Transverse colon (tissue), 4 donors: ENCODE results near the gene CARMIL1. TPM values are rescaled to one million over a fixed set of nuclear protein-coding genes. Genes with fewer than 3 reads are reported as not detected.

Experiments
- DNase-seq: peaks from one replicate; pipeline ENCODE4 v3.0.0-alpha.2; 2019
- H3K27ac ChIP-seq, 4 donors: fragments of 200-600 bp; sonication (generic); 2 replicates each; pipeline ENCODE4 v1.5.1; 2016 to 2018; ENCODE audit warnings: inconsistent platforms in 4 of 4
- H3K27me3 ChIP-seq: fragments of 200-600 bp; sonication (generic); 2 replicates; pipeline ENCODE4 v1.5.1; 2017; ENCODE audit warnings: inconsistent platforms
- H3K36me3 ChIP-seq, 4 donors: fragments of 200-600 bp; sonication (generic); 2 replicates each; pipeline ENCODE4 v1.5.1; 2017 to 2019; ENCODE audit warnings: inconsistent platforms in 4 of 4
- H3K4me1 ChIP-seq, 4 donors: fragments of 200-600 bp; sonication (generic); 2 replicates each; pipeline ENCODE4 v1.5.1; 2017 to 2020; ENCODE audit warnings: inconsistent platforms in 4 of 4
- H3K4me3 ChIP-seq, 4 donors: fragments of 200-600 bp; sonication (generic); 1 replicate in 1 of 4; 2 replicates in 3 of 4; pipeline versions ENCODE4 v1.5.1 to v1.6.1; 2017 to 2019; ENCODE audit warnings: inconsistent platforms in 4 of 4
- H3K9me3 ChIP-seq, 2 donors: fragments of 200-600 bp; sonication (generic); 2 replicates each; pipeline ENCODE4 v1.5.1; 2017 to 2019; ENCODE audit warnings: inconsistent platforms in 2 of 2
- EP300 ChIP-seq: sonication (generic); formaldehyde crosslinking; IDR thresholded peaks from one replicate; pipeline ENCODE4 v1.6.1; 2017; ENCODE audit warnings: antibody characterized with exemption, low read depth
- POLR2A ChIP-seq: fragments of 450-650 bp; IDR thresholded peaks from one replicate; pipeline ENCODE4 v1.6.1; 2016; ENCODE audit warnings: antibody characterized with exemption, mild to moderate bottlenecking, moderate library complexity
- POLR2AphosphoS5 ChIP-seq, 3 donors: sonication (generic); formaldehyde crosslinking; IDR thresholded peaks; one replicate each; pipeline ENCODE4 v1.6.1; 2016; ENCODE audit warnings: antibody characterized with exemption in 3 of 3
- WGBS, 2 donors: methylation state at CpG; one replicate each; pipeline ENCODE4 v1.1.5; 2018; ENCODE audit warnings: low coverage in 1 of 2; 5-methylcytosine and 5-hydroxymethylcytosine counted together
- in situ Hi-C, 4 donors: fragments of 200-750 bp; cut with MboI; loops; one replicate each; pipeline versions ENCODE4 v1.15.0 to v1.15.1; 2017; ENCODE audit warnings: low sequenced_read_pairs in 3 of 4, low pct_ligation_motif_present in 1 of 4, low pct_unique_long_range_greater_than_20kb in 1 of 4
- intact Hi-C: fragments of 100-400 bp; cut with DNase I; formaldehyde crosslinking; loops from one replicate; pipeline ENCODE4 v1.15.1; 2023; ENCODE audit warnings: low total_unique reads
- small RNA-seq, 4 donors: library from RNA; depleted of rRNA; stranded (forward); fragments of <200 nt; gene quantifications; one replicate each; pipeline ENCODE3, GENCODE V24; 2016
- total RNA-seq, 4 donors: library from RNA; depleted of rRNA; stranded (reverse); fragments of >200 nt; gene quantifications; one replicate each; pipeline ENCODE4 v1.1.0, GENCODE V29; 2016
- TF ChIP-seq, protein P1 (sequence below), 5 experiments: fragments of 200-600 bp in 3 of 5; fragments of 450-650 bp in 2 of 5; sonication (generic) in 3 of 5; IDR thresholded peaks; 1 replicate in 2 of 5; 2 replicates in 3 of 5; pipeline ENCODE4 v1.5.1; 2016 to 2017; ENCODE audit warnings: antibody characterized with exemption in 5 of 5, inconsistent platforms in 3 of 5, mild to moderate bottlenecking in 2 of 5, moderate library complexity in 1 of 5

CARMIL1 gene
- total RNA-seq, 4 donors from 2014 or later = 25.1 to 93.5 (median 61.0) TPM

DNA sequence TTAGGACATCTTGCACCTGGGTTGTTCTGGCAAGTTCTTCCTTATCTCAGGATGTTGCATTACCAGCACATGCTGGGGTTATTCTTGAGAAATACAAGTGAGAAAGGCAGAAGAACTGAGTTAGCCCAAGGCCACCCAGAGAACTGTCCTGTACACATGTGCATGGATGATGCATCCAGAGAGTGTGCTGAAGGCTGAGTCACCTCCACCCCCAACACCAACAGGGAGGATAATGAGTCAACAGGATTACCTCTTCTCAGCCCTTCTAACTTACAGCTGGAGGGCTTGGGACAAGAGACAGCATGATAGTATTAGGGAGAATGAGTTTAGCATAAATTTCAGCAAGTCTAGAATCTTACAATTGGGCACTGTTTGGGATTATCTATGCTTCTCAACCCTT is 381.3 kb downstream of the CARMIL1 start:
- no peaks in the 10 kb centered on the region for H3K36me3 ChIP-seq
- no peak overlapping the region for H3K4me3 ChIP-seq
- H3K27ac ChIP-seq = no peak overlapping the region
- intact Hi-C loops (no loop called here), in situ Hi-C loops (no loop called here)
- no peaks in the 10 kb centered on the region for H3K27me3 ChIP-seq
- DNase-seq = no peak
- H3K9me3 ChIP-seq = no peaks in the 10 kb centered on the region
- H3K4me1 ChIP-seq = no peaks in the 10 kb centered on the region
- TF ChIP-seq POLR2A = no peak
- TF ChIP-seq, protein P1, sequence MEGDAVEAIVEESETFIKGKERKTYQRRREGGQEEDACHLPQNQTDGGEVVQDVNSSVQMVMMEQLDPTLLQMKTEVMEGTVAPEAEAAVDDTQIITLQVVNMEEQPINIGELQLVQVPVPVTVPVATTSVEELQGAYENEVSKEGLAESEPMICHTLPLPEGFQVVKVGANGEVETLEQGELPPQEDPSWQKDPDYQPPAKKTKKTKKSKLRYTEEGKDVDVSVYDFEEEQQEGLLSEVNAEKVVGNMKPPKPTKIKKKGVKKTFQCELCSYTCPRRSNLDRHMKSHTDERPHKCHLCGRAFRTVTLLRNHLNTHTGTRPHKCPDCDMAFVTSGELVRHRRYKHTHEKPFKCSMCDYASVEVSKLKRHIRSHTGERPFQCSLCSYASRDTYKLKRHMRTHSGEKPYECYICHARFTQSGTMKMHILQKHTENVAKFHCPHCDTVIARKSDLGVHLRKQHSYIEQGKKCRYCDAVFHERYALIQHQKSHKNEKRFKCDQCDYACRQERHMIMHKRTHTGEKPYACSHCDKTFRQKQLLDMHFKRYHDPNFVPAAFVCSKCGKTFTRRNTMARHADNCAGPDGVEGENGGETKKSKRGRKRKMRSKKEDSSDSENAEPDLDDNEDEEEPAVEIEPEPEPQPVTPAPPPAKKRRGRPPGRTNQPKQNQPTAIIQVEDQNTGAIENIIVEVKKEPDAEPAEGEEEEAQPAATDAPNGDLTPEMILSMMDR (IDR thresholded peaks at IDR 0.05) = no peak
- no peak for TF ChIP-seq EP300
- TF ChIP-seq POLR2AphosphoS5 (IDR thresholded peaks at IDR 0.05) = no peak

DNA sequence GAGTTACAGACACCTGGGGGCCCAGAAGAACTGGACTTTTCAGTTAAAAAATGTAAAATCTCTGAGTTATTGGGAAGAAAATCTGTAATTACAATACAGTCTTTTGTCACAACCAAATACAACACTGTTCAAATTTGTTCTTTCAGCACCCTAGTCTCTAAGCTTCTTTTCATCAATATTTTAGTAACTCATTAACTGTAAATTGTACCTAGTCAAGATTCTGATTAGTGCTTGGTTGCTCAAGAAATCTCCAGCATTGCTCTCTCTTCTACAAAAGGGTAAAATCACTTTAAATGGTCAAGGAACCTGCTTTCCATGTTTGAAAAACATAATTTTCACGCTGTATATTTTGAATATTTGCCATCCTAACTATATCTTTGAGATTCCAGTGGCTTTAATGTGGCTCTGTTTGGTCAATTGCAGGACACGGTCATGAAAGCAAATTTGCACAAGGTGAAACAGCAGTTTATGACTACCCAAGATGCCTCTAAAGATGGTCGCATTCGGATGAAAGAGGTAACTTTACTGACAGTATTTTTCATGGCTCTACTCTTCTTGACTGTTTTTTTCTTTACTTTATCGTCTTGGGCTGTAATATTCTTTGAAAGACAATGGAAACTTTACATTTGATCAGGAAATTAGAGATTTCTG is 382.1 kb downstream of the CARMIL1 start:
- Histone ChIP-seq H3K36me3 (no peaks in the 10 kb centered on the region), H3K4me1 (no peaks in the 10 kb centered on the region), H3K4me3 (no peak overlapping the region), H3K9me3 (no peaks in the 10 kb centered on the region), H3K27ac (no peak overlapping the region), H3K27me3 (no peaks in the 10 kb centered on the region)
- TF ChIP-seq EP300 (no peak), POLR2AphosphoS5 (IDR thresholded peaks at IDR 0.05) (no peak), POLR2A (no peak)
- TF ChIP-seq, protein P1 (IDR thresholded peaks at IDR 0.05) = no peak
- DNase-seq = no peak
- intact Hi-C loops (no loop called here), in situ Hi-C loops (no loop called here)
- 63 to 70% methylated on average over 5 of the region's 5 CpGs for WGBS, 2 donors

DNA sequence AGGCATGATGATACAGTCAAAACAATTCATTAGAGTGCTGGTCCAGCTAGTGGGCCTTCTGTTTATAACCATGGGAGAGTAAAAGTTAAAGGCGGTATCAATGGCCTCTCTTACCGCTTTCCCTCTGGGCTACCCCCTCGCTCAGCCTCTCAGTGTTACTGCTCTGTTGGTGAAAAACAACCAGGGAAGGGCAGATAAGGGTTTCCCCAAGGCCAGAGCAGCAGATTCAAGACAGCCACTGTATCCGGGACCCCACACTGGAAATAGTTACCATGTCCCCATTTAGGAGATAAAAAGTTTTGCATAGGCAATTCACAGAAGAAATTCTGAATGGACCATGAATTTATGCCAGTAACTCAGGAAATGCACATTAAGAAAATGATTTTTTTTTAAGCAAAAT is 386.3 kb downstream of the CARMIL1 start:
- no peak for TF ChIP-seq POLR2AphosphoS5 (IDR thresholded peaks at IDR 0.05)
- TF ChIP-seq POLR2A = no peak
- no peak for TF ChIP-seq EP300
- TF ChIP-seq, protein P1 (IDR thresholded peaks at IDR 0.05) = no peak
- in situ Hi-C loops (no loop called here), intact Hi-C loops (no loop called here)
- Histone ChIP-seq H3K4me3 (no peak overlapping the region), H3K4me1 (no peaks in the 10 kb centered on the region), H3K27ac (no peak overlapping the region), H3K36me3 (no peaks in the 10 kb centered on the region), H3K27me3 (no peaks in the 10 kb centered on the region), H3K9me3 (no peaks in the 10 kb centered on the region)
- no peak for DNase-seq
- 85 to 91% methylated on average over 4 of the region's 4 CpGs for WGBS, 2 donors

DNA sequence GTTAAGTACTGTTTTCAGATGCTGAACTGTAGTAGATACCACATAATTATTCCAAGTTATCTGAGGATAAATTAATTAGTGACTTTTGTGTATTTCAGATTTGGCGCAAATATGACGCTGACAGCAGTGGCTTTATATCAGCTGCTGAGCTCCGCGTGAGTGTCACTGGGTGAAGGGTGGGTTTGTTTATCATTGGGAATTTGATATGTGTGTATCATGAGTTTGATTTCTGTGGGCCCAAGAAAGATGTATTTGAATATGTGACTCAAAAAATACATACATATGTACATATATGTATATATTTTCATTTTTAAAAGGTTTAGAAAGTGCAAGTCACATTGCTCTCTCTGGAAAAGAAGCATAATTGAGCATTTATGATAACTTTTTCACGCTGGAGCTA is 390.2 kb downstream of the CARMIL1 start:
- H3K4me3 ChIP-seq = no peak overlapping the region
- TF ChIP-seq POLR2A (no peak), EP300 (no peak), POLR2AphosphoS5 (IDR thresholded peaks at IDR 0.05) (no peak)
- TF ChIP-seq, protein P1 (IDR thresholded peaks at IDR 0.05) = no peak
- H3K27ac ChIP-seq = no peak overlapping the region
- H3K27me3 ChIP-seq = no peaks in the 10 kb centered on the region
- no peaks in the 10 kb centered on the region for H3K9me3 ChIP-seq
- no peaks in the 10 kb centered on the region for H3K36me3 ChIP-seq
- intact Hi-C loops (no loop called here), in situ Hi-C loops (no loop called here)
- WGBS, 2 donors = 83 to 85% methylated on average over 5 of the region's 5 CpGs
- no peaks in the 10 kb centered on the region for H3K4me1 ChIP-seq
- DNase-seq = no peak

Small RNA genes lying within 50 kb of the gene (small RNA-seq; reads per million reads assigned to genes)
- gene RF00019 = 0 reads per million in 4 donors
- gene RNU6-987P = 0 reads per million in 4 donors
